ENCODE results near the gene UQCC2. TPM values are rescaled to one million over a fixed set of nuclear protein-coding genes. Genes with fewer than 3 reads are reported as not detected.

UQCC2 gene
- total and polyA plus RNA-seq, 2 of the 4 experiments (the other 2 are of a cell fraction), result 13.8 to 34.5 TPM

GRCh38 chr6:33656844-33657243 lies 54.7 kb downstream of the UQCC2 start:
- TF ChIP-seq, protein P1, sequence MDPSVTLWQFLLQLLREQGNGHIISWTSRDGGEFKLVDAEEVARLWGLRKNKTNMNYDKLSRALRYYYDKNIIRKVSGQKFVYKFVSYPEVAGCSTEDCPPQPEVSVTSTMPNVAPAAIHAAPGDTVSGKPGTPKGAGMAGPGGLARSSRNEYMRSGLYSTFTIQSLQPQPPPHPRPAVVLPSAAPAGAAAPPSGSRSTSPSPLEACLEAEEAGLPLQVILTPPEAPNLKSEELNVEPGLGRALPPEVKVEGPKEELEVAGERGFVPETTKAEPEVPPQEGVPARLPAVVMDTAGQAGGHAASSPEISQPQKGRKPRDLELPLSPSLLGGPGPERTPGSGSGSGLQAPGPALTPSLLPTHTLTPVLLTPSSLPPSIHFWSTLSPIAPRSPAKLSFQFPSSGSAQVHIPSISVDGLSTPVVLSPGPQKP (IDR thresholded peaks at IDR 0.05; ENCODE audit: borderline replicate concordance, low read depth, low read length), result no peak
- TF ChIP-seq MAZ (IDR thresholded peaks at IDR 0.05; ENCODE audit: borderline replicate concordance, low read depth, low read length) (no peak), CTCF (conservative IDR thresholded peaks at IDR 0.05; ENCODE audit: low read depth, low read length) (no peak), RFX5 (IDR thresholded peaks at IDR 0.05; ENCODE audit: low read depth, low read length) (no peak), NFE2L2 (IDR thresholded peaks at IDR 0.05; ENCODE audit: low read depth, low read length) (no peak), RCOR1 (IDR thresholded peaks at IDR 0.05; ENCODE audit: insufficient replicate concordance, low read length) (no peak), MAFK (IDR thresholded peaks at IDR 0.05; ENCODE audit: low read depth, low read length) (no peak), RAD21 (IDR thresholded peaks at IDR 0.05; ENCODE audit: low read length) (no peak), BHLHE40 (IDR thresholded peaks at IDR 0.05; ENCODE audit: low read depth, low read length) (no peak)
- Histone ChIP-seq H2BK5ac (ENCODE audit: low read depth, low read length, poor library complexity, severe bottlenecking) (no peak overlapping the region), H3K4me2 (ENCODE audit: low read depth, low read length) (no peak overlapping the region), H4K8ac (ENCODE audit: low read depth in 2 of 2, low read length in 2 of 2) (no peak overlapping the region), H3K27ac (ENCODE audit: insufficient read depth, low read length) (no peak overlapping the region), H3K9ac (ENCODE audit: low read depth, low read length) (no peak overlapping the region), H4K5ac (ENCODE audit: low read depth, low read length) (no peak overlapping the region), H3K56ac (ENCODE audit: extremely low read depth, insufficient read depth, low read length) (no peak overlapping the region), H4K91ac (ENCODE audit: insufficient read depth, low read depth, low read length) (no peak overlapping the region), H3K79me1 (ENCODE audit: low read depth in 1 of 2, low read length in 2 of 2) (no peaks in the 10 kb centered on the region), H2BK20ac (ENCODE audit: low read depth, low read length) (no peak overlapping the region), H2BK120ac (ENCODE audit: low read depth, low read length) (no peak overlapping the region), H3K23ac (ENCODE audit: low read depth, low read length) (no peak overlapping the region), H3K27me3 (ENCODE audit: control insufficient read depth, insufficient read depth, low read length) (no peaks in the 10 kb centered on the region), H2AK9ac (replicated peaks; ENCODE audit: low read depth, low read length, poor library complexity) (no peak overlapping the region), H3K9me3 (ENCODE audit: control insufficient read depth, insufficient read depth, low read length) (no peaks in the 10 kb centered on the region), H2AK5ac (ENCODE audit: low read depth, low read length) (no peak overlapping the region), H3K36me3 (ENCODE audit: control insufficient read depth, insufficient read depth, low read length) (no peaks in the 10 kb centered on the region), H4K20me1 (ENCODE audit: insufficient read depth, low read length) (no peaks in the 10 kb centered on the region), H3K14ac (replicated peaks; ENCODE audit: low read depth, low read length) (no peak overlapping the region), H3K4me3 (ENCODE audit: insufficient read depth, low read depth, low read length) (no peak overlapping the region), H3K18ac (ENCODE audit: low read depth, low read length) (no peak overlapping the region), H3K9me1 (ENCODE audit: insufficient read depth, low read length) (peaks cover 4% of the 10 kb centered on the region; the same call in 1 of the 2 replicates), H3K4me1 (ENCODE audit: control insufficient read depth, insufficient read depth, low read length) (no peaks in the 10 kb centered on the region), H2AFZ (replicated peaks; ENCODE audit: low read length, poor library complexity) (no peak overlapping the region), H3K4ac (ENCODE audit: low read depth, low read length) (no peak overlapping the region), H2BK15ac (ENCODE audit: low read depth, low read length) (no peak overlapping the region)
- dilution Hi-C loops (cut with HindIII; ENCODE audit: low sequenced_read_pairs, unreplicated experiment), result no loop called here
- no peak for DNase-seq
- WGBS, 2 experiments (ENCODE audit: extremely low coverage in 2 of 2, insufficient read length in 1 of 2), result 100% methylated on average over 2 of the region's 5 CpGs; no CpG with 5 or more reads in 1 of the 2 experiments
- ChIA-PET POLR2A (ENCODE audit: unreplicated experiment) (interaction anchor here (0.6 kb wide), 1 partner anchor 231 kb away, joined by 19 read pairs; no protein-coding TSS in a partner anchor), CTCF (no interaction called here)
- intact Hi-C loops (cut with micrococcal nuclease), result no loop called here
- no TSS peak for BruUV-seq (replicated peaks)
- ATAC-seq (ENCODE audit: low read depth), result no peak
- in situ Hi-C loops (cut with MboI; ENCODE audit: low sequenced_read_pairs), result no loop called here

Measured in IMR-90 (cell line).